Measurements from ENCODE around the gene CLPTM1L.
"Not testable (repeated sequence)": the region's sequence is repeated elsewhere in the genome, so short reads cannot be mapped to it uniquely, and the experiment has no call there.

CLPTM1L gene

DNA sequence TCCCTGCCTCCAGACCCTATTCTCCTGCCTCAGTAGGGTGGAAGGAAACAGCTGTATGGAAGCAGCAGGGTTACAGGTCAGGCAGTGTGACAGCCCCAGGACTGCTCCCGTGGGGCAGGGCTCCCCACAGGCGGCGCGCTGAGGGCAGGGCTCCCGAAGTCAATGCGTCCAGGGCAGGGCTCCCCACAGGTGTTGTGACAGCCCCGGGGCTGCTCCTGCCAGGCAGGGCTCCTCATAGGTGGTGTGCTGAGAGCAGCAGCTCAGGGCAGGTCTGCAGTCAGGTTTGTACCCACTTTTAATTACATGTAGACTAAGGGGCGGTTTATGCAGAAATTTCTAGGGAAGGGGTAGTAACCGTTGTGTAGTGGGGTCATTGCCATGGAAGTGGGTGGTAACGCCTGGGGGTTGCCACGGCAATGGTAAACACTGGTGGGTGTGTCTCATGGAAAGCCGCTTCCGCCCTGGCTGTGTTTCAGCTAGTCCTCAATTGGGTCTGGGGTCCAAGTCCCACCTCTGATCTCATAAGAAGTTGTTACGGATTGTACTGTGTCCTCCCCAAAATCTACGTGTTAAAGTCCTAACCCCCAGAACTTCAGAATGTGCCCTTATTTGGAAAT, 33.4 kb downstream of the CLPTM1L start:
- DNase-seq, result no peak

DNA sequence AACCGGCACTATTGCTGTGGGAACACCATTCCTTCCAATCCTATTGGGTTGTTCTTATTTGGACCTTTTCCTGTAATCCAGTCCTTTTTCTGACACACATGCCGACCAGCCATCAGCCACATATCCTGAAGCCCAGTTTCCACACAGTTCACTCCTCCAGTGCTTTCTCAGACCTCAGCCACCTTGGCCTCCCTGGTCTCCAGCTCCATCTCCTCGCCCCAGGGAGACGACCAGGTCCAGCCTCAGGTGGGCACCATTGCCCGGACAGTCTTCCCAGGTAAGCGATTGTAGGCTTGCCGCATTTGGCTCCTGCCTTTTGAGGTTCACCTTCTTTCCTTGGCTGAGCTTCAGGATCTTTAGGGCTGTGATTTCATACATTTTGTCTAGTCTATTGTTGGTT, 34.8 kb downstream of the CLPTM1L start:
- DNase-seq, result no peak

DNA sequence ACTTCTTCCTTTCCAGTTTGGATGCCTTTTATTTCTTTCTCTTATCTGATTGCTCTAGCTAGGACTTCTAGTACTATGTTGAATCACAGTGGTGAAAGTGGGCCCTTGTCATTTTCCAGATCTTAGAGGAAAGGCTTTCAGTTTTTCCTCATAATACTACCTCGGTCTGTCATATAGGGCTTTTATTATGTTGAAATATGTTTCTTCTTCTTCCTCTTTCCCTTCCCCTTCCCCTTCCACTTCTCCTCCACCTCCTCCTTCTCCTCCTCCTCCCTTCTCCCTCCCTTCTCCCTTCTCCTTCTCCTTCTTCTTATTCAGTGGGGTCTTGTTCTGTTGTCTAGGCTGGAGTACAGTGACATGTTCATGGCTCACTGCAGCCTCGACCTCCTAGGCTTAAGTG, 40.9 kb downstream of the CLPTM1L start:
- no peak for DNase-seq

DNA sequence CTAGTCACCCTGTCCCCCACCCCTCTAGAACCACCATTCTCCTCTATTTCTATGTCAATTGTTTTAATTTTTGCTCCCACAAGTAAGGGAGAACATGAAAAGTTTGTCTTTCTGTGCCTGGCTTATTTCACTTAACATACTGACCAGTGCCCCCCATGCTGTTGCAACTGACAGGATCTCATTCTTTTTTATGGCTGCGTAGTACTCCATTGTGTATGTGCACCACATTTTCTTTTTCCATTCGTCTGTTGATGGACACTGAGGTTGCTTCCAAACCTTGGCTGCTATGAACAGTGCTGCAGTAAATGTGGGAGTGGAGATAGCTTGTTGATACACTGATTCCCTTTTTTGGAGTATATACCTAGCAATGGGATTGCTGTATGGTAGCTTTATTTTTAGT, 42.6 kb downstream of the CLPTM1L start:
- no peak for DNase-seq

DNA sequence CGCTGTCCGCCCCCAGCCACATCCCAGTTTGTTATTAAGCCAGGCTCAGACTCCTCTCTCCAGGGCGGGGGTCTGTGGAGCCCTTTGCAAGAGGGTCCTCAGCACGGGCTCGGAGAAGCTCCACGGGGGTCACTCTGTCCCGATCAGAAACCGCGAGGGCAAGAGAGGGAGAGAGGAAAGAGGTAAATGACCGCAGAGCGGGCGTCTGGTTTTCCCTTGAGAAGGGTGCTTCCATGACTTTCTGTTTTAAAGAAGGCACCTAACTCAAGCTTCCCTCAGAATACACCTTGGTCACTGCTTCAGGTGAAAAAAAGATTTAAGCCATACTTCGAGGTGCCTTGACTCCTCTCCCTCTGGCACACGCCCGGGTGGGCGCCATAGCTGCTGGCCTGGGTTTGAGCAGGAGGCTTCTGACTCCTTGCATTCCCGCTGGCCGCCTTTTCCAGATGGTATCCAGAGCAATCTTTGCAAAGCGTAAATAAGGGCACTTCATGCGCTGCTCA, 44.3 kb downstream of the CLPTM1L start:
- DNase-seq, result no peak

DNA sequence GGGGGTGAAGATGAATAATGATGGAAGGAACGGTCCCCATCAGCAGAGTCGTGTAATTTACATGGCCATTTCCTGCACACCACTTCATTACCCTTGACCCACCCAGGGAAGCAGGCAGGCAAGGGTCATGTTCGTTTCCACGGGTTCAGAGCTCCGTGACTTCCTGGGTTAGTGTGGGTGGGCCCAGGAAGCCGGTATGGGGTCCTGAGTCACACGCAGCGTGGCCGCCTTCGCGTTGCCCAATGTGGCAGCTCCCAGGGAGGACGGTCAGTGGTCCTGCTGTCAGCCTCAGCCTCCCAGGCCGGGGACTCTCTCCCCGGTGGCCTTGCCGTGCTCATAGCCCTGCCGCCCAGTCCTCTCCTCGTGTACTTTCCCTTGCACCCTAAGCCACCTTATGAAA, 44.9 kb downstream of the CLPTM1L start:
- DNase-seq, result no peak

DNA sequence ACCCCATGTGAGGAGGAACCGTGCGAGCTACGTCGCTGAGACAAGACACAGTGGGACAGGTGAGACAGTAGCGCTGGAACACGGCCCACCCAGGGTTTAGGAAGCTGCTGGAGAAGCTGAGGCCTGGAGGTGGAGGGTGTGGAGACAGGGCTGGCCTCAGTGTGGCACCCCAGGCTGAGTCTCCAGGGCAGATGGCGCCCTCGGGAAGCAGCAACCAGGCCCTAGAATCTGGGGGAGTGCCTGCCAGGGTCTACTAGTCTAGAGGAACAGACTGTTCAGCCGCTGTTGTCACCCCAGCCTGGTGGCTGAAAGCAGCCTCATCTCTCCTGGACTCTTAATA, 45.4 kb downstream of the CLPTM1L start:
- no peak for DNase-seq

DNA sequence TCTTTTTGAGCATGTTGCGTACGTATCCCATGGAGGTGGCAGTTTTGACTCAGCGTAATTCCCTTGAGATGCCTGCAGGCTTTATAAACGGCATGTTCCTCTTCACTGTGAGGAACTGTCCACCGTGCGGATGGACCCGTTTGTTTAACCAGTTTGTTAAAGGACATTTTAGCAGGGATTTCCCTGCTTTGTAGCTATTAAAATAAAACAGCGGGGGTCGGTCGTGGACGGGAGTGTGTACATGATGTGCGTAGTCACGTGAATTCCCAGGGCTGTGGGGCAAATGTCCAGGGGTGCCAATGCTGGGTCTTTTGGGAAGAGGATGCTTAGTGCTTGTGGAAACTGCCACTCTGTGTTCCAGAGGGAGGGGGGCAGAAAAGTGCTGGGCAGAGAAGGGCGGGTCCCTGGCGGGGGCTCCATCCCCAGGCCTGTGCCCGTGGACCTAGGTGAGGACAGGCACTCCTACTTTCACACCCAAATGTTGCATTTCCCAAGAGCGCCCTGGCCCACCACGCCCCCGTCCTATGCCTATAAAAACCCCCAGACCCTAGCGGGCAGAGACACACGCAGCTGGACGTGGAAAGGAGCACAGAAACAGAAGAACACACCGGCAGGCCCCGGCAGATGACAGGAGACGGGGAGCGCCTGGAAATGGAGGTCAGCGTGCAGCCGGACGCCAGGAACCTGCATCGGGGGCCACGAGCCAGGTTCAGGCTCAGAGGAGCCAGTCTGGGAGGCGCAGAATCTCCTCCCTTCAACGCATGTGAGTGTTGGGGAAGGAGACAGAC, 46.0 kb downstream of the CLPTM1L start:
- DNase-seq, result no peak

DNA sequence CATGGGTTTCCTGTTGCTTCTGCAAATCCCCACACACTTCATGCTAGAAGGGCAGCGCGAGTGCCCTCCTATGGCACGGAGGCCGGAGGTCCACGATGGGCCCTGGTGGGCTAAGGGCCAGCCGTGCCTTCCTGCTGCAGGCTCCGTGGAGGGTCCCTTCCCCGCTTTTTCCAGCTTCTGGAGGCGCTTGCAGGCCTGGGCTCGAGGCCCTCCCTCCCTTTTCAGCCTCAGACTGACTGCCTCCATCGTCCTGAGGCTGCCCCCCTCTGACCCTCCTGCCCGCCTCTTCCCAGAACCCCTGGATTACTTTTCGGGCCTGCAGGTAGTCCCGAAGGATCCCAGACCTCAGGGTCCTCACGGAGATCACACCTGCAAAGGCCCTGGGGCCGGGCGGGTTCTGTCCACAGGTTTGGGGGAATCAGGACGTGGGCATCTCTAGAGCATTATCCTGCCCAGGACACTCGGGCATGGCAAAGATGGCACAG, 46.8 kb downstream of the CLPTM1L start:
- no peak for DNase-seq

DNA sequence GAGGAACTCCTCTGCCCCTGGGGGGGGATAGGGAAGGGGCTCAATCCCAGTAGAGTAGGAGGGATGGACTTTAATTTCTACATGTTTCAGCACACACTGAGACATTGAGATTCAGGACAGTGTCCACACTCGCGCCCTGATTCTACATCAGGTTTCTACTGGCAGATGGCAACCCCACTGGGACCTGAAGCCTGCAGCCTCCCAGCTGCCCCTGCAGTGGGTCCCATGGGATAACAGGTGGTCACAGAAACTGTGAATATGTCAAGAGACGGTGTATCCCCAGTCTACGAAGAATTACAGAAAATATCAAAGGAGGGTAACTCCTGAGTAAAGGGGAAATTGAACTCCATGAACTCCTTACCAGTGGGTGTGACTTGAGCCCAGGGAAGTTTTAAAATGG, 47.7 kb downstream of the CLPTM1L start:
- DNase-seq, result no peak

DNA sequence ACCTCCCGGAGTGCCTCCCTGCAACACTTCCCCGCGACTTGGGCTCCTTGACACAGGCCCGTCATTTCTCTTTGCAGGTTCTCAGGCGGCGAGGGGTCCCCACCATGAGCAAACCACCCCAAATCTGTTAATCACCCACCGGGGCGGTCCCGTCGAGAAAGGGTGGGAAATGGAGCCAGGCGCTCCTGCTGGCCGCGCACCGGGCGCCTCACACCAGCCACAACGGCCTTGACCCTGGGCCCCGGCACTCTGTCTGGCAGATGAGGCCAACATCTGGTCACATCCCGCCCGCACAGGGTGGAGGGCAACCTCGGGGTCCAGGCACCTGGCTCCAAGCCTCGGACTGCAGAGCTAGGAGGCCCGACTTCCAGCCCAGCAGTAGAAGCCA, 49.3 kb downstream of the CLPTM1L start:
- DNase-seq, result no peak

DNA sequence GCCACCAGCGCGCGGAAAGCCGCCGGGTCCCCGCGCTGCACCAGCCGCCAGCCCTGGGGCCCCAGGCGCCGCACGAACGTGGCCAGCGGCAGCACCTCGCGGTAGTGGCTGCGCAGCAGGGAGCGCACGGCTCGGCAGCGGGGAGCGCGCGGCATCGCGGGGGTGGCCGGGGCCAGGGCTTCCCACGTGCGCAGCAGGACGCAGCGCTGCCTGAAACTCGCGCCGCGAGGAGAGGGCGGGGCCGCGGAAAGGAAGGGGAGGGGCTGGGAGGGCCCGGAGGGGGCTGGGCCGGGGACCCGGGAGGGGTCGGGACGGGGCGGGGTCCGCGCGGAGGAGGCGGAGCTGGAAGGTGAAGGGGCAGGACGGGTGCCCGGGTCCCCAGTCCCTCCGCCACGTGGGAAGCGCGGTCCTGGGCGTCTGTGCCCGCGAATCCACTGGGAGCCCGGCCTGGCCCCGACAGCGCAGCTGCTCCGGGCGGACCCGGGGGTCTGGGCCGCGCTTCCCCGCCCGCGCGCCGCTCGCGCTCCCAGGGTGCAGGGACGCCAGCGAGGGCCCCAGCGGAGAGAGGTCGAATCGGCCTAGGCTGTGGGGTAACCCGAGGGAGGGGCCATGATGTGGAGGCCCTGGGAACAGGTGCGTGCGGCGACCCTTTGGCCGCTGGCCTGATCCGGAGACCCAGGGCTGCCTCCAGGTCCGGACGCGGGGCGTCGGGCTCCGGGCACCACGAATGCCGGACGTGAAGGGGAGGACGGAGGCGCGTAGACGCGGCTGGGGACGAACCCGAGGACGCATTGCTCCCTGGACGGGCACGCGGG, 49.9 kb downstream of the CLPTM1L start, which contains the start of gene TERT:
Gene TERT (minus strand): TSS at position 234 of the 815 bp plus-strand sequence. CDS start 79 bp downstream, at position 155.
- DNase-seq, result no peak

DNA sequence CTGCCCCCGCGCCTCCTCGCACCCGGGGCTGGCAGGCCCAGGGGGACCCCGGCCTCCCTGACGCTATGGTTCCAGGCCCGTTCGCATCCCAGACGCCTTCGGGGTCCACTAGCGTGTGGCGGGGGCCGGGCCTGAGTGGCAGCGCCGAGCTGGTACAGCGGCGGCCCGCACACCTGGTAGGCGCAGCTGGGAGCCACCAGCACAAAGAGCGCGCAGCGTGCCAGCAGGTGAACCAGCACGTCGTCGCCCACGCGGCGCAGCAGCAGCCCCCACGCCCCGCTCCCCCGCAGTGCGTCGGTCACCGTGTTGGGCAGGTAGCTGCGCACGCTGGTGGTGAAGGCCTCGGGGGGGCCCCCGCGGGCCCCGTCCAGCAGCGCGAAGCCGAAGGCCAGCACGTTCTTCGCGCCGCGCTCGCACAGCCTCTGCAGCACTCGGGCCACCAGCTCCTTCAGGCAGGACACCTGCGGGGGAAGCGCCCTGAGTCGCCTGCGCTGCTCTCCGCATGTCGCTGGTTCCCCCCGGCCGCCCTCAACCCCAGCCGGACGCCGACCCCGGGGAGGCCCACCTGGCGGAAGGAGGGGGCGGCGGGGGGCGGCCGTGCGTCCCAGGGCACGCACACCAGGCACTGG, 50.6 kb downstream of the CLPTM1L start:
- no peak for DNase-seq

DNA sequence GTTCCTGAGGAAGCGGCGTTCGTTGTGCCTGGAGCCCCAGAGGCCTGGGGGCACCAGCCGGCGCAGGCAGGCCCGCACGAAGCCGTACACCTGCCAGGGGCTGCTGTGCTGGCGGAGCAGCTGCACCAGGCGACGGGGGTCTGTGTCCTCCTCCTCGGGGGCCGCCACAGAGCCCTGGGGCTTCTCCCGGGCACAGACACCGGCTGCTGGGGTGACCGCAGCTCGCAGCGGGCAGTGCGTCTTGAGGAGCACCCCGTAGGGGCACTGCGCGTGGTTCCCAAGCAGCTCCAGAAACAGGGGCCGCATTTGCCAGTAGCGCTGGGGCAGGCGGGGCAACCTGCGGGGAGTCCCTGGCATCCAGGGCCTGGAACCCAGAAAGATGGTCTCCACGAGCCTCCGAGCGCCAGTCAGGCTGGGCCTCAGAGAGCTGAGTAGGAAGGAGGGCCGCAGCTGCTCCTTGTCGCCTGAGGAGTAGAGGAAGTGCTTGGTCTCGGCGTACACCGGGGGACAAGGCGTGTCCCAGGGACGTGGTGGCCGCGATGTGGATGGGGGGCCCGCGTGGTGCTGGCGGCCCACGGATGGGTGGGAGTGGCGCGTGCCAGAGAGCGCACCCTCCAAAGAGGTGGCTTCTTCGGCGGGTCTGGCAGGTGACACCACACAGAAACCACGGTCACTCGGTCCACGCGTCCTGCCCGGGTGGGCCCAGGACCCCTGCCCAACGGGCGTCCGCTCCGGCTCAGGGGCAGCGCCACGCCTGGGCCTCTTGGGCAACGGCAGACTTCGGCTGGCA, 51.3 kb downstream of the CLPTM1L start:
- DNase-seq, result no peak

DNA sequence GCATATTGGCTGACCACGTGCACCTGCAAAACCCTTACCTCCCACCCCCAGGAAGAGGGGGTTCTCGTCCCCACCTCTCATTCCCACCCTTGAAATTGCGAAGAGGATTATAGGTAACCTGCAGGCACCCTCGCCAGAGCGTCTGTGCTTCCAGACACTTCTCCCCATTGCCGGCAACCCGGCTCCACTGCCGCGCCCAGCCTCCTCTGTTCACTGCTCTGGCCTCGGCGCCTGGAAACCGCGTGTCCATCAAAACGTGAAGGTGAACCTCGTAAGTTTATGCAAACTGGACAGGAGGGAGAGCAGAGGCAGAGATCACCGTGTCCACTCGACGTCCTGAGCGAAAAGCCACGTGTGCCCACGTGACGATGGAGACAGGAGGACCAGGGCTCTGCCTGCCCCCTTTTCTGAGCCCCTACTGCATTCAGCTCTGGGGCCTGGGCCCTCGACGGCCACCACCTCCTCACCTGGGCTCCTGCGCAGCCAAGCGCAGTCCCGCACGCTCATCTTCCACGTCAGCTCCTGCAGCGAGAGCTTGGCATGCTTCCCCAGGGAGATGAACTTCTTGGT, 52.0 kb downstream of the CLPTM1L start:
- no peak for DNase-seq

DNA sequence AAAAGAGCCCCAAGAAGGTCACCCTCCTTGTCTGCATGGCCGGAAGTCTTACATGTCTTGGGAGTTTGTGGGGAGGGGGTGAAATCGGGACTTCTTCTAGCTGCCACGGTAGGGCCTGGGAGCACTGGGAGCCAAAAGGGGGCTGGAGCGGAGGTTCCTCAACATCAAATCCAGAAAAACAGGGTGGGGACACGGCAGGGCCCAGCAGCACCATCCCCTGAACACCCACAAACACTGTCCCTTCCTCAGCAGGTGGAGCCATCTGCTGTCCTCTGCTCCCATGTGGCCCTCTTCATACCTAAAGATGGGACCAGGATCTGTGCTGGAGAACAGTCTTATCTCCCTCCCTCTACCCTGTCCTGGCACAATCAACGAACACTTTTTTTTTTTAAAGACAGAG, 52.8 kb downstream of the CLPTM1L start:
- no peak for DNase-seq

DNA sequence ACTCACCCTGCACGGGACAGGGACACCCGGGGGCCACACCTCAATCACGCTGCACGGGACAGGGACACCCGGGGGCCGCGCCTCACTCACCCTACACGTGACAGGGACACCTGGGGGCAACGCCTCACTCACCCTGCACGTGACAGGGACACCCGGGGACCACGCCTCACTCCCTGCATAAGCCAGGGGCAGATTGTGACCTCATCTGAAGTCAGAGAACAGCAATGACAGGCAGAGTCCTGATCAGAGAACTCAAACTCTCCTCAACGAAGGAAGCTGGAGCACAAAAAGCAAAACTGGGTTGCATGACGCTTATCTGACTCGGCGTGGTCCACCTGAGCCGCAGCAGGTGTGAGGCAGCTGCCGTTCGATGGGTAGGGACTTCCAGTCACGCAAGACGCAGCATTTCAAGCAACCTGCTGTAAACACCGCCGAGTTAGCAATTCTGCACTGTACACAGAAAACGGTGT, 53.3 kb downstream of the CLPTM1L start:
- DNase-seq, result peak; percentile 64

DNA sequence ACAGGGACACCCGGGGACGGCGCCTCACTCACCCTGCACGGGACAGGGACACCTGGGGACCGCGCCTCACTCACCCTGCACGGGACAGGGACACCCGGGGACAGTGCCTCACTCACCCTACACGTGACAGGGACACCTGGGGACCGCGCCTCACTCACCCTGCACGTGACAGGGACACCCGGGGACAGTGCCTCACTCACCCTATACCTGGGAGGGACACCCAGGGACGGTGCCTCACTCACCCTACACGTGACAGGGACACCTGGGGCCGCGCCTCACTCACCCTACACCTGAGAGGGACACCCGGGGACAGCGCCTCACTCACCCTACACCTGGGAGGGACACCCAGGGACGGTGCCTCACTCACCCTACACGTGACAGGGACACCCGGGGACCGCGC, 53.9 kb downstream of the CLPTM1L start:
- not testable (repeated sequence) for DNase-seq

DNA sequence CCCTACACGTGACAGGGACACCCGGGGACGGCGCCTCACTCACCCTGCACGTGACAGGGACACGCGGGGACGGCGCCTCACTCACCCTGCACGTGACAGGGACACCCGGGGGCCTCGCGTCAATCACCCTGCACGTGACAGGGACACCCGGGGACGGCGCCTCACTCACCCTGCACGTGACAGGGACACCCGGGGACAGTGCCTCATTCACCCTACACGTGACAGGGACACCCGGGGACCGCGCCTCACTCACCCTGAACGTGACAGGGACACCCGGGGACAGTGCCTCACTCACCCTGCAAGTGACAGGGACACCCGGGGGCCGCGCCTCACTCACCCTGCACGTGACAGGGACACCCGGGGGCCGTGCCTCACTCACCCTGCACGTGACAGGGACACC, 55.3 kb downstream of the CLPTM1L start:
- DNase-seq, result not testable (repeated sequence)

DNA sequence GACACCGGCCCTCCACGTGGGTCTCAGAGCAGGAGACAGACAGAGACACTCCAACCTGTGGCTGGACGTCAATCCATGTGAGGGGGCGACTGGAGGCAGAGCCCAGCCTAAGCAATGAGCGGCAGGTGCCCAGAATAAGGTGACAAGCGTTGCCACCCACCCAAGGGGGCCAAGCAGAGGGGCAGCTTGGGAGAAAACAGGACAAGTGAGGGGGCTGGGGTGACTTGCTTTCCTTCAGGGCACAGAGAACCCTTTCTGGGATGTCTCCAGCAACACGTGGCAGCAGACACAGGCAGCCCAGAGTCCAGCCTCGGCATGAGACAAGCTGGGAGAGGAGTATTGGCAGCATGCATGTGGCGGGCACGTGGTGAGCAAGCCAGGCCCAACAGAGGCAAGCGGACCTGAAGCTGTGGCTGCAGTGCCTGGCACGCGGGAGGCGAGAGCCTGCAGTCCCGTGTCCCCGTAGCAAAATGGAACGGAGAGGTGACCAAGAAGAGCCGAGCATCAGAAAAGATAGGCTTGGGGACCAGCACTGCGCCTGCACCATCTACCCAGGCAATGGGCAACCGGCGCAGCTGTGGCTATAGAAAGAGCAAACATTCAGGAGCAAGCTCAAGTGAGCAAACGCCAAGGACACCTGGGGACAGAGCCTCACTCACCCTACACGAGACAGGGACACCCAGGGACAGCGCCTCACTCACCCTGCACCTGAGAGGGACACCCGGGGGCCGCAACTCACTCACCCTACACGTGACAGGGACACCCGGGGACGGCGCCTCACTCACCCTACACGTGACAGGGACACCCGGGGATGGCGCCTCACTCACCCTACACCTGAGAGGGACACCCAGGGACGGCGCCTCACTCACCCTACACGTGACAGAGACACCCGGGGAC, 56.2 kb downstream of the CLPTM1L start:
- DNase-seq, result no peak

DNA sequence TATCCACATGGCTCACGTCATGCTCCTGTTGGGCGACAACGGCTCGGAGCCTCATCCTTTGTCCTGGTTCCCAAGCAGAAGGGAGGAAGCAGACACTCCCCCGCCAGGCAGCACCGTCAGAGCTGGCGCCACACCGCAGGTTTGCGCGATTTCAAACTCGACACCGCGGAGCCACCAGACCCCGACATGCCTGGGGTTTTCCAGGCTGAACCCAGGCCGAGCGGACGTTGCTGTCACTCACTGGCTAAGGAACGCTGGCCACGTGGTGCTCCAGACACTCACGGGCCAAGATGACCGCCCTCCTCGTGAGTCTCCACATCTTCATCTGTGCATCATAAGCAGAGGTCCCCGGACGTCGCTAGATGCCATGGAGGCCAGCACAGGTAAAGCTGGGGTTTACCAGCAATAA, 59.0 kb downstream of the CLPTM1L start:
- no peak for DNase-seq

Data from DMS79 treated with DMSO at 0.1 percent for 48 hours (cell line).